ENCODE measurements around the gene BLOC1S6.
A peak's percentile ranks its signal among the peaks of the same experiment; 100 is the strongest.

Gene BLOC1S6

GRCh38 chr15:45628136-45628535 is 41.0 kb downstream of the BLOC1S6 start:
- TF ChIP-seq, protein P1, sequence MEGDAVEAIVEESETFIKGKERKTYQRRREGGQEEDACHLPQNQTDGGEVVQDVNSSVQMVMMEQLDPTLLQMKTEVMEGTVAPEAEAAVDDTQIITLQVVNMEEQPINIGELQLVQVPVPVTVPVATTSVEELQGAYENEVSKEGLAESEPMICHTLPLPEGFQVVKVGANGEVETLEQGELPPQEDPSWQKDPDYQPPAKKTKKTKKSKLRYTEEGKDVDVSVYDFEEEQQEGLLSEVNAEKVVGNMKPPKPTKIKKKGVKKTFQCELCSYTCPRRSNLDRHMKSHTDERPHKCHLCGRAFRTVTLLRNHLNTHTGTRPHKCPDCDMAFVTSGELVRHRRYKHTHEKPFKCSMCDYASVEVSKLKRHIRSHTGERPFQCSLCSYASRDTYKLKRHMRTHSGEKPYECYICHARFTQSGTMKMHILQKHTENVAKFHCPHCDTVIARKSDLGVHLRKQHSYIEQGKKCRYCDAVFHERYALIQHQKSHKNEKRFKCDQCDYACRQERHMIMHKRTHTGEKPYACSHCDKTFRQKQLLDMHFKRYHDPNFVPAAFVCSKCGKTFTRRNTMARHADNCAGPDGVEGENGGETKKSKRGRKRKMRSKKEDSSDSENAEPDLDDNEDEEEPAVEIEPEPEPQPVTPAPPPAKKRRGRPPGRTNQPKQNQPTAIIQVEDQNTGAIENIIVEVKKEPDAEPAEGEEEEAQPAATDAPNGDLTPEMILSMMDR (IDR thresholded peaks at IDR 0.05; ENCODE audit: insufficient read depth, low read length, poor library complexity, severe bottlenecking): no peak
- Histone ChIP-seq H3K27me3 (replicated peaks; ENCODE audit: control insufficient read depth, insufficient read depth, low read length) (no peaks in the 10 kb centered on the region), H3K36me3 (ENCODE audit: control insufficient read depth, insufficient read depth, low read length) (no peaks in the 10 kb centered on the region), H3K4me3 (replicated peaks; ENCODE audit: low read depth, low read length) (no peak overlapping the region)
- DNase-seq (ENCODE audit: extremely low read depth, insufficient read length): no peak

DNA sequence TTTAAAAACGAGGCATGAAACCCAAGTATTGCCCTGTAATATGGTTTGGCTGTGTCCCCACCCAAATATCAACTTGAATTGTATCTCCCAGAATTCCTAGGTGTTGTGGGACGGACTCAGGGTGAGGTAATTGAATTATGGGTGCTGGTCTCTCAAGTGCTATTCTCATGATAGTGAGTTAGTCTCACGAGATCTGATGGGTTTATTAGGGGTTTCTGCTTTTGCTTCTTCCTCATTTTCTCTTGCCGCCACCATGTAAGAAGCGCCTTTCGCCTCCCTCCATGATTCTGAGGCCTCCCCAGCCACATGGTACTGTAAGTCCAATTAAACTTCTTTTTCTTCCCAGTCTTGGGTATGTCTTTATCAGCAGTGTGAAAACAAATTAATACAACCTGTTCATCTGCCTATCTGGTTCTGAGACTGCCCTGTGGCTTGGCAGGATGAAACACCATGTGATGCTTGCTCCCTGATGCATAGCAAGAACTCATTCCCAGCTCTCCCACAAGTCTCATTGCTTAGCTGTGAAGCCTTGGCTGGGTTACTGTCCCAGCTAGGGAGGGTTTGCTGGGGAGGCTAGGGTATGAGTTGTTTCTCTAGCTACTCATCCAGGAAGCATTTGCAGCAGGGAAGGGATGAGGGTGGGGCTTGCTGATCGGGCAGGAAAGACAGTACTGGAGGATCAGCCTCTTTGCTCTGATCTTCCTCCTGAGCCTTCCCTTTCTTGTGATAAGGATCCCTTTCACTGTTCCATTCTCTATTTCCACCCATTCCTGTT is 43.9 kb downstream of the BLOC1S6 start:
- TF ChIP-seq, protein P1 (IDR thresholded peaks at IDR 0.05; ENCODE audit: insufficient read depth, low read length, poor library complexity, severe bottlenecking): no peak
- no peak for DNase-seq (ENCODE audit: extremely low read depth, insufficient read length)
- Histone ChIP-seq H3K36me3 (ENCODE audit: control insufficient read depth, insufficient read depth, low read length) (no peaks in the 10 kb centered on the region), H3K27me3 (replicated peaks; ENCODE audit: control insufficient read depth, insufficient read depth, low read length) (no peaks in the 10 kb centered on the region), H3K4me3 (replicated peaks; ENCODE audit: low read depth, low read length) (no peak overlapping the region)

DNA sequence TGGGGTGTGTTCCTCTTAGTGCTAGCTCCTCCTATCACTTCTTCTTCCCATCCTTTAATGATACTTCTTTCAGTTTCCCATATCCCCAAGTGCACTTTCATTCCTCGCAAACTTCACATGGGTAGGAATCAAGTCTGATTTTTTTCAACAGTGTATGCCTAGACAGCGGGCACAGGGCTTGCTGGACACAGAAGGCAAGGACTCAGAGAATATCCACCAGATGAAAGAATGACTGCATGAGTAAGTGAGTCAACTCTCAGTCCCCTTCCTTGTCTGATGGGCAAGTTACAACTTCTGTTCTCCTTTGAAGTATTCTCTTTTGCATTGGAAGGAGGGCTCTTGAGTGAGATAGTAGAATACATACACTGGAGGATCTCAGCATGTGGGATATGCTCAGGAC is 44.6 kb downstream of the BLOC1S6 start:
- no peak for DNase-seq (ENCODE audit: extremely low read depth, insufficient read length)

DNA sequence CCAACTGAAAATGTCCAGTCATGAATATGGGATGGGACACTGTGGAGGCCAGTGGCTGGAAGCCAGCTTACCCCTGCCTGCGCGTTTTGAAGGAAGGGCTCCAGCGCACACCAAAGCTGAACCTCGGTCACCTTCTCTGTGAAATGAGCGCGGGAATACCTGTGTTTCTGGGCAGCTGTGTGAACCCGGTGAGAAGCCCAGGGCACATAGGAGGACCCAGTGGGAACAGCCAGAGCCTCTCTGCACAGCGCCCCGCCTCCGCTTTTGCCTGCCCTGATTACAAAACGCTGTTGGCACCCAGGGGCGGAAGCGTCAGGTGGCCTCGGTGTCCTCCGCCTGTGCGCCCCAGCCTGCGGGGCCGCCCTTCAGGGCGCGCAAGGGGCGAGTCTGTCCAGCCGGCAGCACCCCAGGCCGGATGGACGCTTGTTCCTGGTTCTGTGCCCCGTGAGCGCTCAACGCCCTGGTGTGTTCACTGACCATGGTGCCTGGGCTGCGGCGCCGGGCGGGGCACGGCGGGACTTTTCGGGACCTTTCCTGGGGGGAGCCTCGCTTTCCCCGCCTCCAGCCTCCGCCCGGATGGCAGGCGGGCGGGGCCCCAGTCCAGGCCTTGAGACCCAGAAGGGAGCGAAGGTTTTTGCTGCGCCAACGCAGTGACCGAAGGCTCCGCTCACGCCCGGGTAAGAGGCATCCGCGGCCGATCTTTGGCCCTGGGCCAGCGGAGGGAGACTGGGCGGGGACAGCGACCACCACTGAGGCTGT is 47.4 kb downstream of the BLOC1S6 start, which contains the start of gene SQOR:
Gene SQOR, plus strand, starts transcription at position 598 of the 759 bp plus-strand sequence. CDS start 23,895 bp downstream, outside the sequence.
- H3K27me3 ChIP-seq (replicated peaks; ENCODE audit: control insufficient read depth, insufficient read depth, low read length): no peaks in the 10 kb centered on the region
- no peaks in the 10 kb centered on the region for H3K36me3 ChIP-seq (ENCODE audit: control insufficient read depth, insufficient read depth, low read length)
- peak; percentile 89 for DNase-seq (ENCODE audit: extremely low read depth, insufficient read length)
- peak within 1 kb of the TSS; percentile 72 for H3K4me3 ChIP-seq (replicated peaks; ENCODE audit: low read depth, low read length)
- TF ChIP-seq, protein P1 (IDR thresholded peaks at IDR 0.05; ENCODE audit: insufficient read depth, low read length, poor library complexity, severe bottlenecking): no peak

More for the DNA sequence above, 44.6 kb downstream of the BLOC1S6 start:
- Histone ChIP-seq H3K36me3 (ENCODE audit: control insufficient read depth, insufficient read depth, low read length) (no peaks in the 10 kb centered on the region), H3K4me3 (replicated peaks; ENCODE audit: low read depth, low read length) (no peak overlapping the region), H3K27me3 (replicated peaks; ENCODE audit: control insufficient read depth, insufficient read depth, low read length) (no peaks in the 10 kb centered on the region)
- TF ChIP-seq, protein P1 (IDR thresholded peaks at IDR 0.05; ENCODE audit: insufficient read depth, low read length, poor library complexity, severe bottlenecking): no peak

GRCh38 chr15:45635191-45635638 is 48.0 kb downstream of the BLOC1S6 start:
- Histone ChIP-seq H3K27me3 (replicated peaks; ENCODE audit: control insufficient read depth, insufficient read depth, low read length) (no peaks in the 10 kb centered on the region), H3K4me3 (replicated peaks; ENCODE audit: low read depth, low read length) (peak overlapping the region; percentile 72), H3K36me3 (ENCODE audit: control insufficient read depth, insufficient read depth, low read length) (no peaks in the 10 kb centered on the region)
- TF ChIP-seq, protein P1 (IDR thresholded peaks at IDR 0.05; ENCODE audit: insufficient read depth, low read length, poor library complexity, severe bottlenecking): peak; percentile 82
- DNase-seq (ENCODE audit: extremely low read depth, insufficient read length): no peak

Data from GM06990 (cell line).